ENCODE measurements around the gene LYVE1.

DNA sequence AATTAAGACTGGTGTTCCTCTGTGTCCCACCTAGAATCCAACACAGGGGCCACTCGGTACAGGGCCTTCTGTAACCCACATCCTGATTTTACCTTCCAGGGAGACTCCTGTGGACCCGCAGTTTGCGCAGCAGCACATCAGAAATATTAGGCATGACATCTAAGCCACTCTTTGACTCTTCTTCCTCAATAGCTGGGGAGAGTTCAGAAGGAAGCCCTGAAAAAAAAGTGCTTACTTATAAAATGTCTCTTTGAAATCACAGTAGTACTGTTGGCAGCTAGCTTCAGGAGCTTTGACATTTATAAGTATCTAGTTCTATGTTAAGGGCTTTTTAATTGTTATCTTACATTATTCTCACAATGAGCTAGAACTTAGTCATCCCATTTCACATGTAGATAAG, 41.2 kb upstream of the LYVE1 start:
- TF ChIP-seq, protein P1, sequence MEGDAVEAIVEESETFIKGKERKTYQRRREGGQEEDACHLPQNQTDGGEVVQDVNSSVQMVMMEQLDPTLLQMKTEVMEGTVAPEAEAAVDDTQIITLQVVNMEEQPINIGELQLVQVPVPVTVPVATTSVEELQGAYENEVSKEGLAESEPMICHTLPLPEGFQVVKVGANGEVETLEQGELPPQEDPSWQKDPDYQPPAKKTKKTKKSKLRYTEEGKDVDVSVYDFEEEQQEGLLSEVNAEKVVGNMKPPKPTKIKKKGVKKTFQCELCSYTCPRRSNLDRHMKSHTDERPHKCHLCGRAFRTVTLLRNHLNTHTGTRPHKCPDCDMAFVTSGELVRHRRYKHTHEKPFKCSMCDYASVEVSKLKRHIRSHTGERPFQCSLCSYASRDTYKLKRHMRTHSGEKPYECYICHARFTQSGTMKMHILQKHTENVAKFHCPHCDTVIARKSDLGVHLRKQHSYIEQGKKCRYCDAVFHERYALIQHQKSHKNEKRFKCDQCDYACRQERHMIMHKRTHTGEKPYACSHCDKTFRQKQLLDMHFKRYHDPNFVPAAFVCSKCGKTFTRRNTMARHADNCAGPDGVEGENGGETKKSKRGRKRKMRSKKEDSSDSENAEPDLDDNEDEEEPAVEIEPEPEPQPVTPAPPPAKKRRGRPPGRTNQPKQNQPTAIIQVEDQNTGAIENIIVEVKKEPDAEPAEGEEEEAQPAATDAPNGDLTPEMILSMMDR (IDR thresholded peaks at IDR 0.05), result no peak
- TF ChIP-seq POLR2A (IDR thresholded peaks at IDR 0.05), result no peak
